Mammary epithelial cell (primary cell): ENCODE measurements around the gene OSM.

ENCODE experiments used
- EZH2 ChIP-seq: IDR thresholded peaks from 2 replicates; pipeline ENCODE4 v1.6.1; 2012; ENCODE audit warnings: low read length, inconsistent platforms, borderline replicate concordance
- TF ChIP-seq, protein P1 (sequence below), 2 donors: IDR thresholded peaks in 1 of 2; conservative IDR thresholded peaks in 1 of 2; 2 replicates each; pipeline ENCODE4 v1.5.1; 2011 to 2012; ENCODE audit warnings: inconsistent platforms in 2 of 2, low read length in 2 of 2, mild to moderate bottlenecking in 2 of 2, control low read depth in 1 of 2, low read depth in 1 of 2; ENCODE audit not compliant: insufficient read depth in 1 of 2; ENCODE audit errors: extremely low read depth in 1 of 2

DNA sequence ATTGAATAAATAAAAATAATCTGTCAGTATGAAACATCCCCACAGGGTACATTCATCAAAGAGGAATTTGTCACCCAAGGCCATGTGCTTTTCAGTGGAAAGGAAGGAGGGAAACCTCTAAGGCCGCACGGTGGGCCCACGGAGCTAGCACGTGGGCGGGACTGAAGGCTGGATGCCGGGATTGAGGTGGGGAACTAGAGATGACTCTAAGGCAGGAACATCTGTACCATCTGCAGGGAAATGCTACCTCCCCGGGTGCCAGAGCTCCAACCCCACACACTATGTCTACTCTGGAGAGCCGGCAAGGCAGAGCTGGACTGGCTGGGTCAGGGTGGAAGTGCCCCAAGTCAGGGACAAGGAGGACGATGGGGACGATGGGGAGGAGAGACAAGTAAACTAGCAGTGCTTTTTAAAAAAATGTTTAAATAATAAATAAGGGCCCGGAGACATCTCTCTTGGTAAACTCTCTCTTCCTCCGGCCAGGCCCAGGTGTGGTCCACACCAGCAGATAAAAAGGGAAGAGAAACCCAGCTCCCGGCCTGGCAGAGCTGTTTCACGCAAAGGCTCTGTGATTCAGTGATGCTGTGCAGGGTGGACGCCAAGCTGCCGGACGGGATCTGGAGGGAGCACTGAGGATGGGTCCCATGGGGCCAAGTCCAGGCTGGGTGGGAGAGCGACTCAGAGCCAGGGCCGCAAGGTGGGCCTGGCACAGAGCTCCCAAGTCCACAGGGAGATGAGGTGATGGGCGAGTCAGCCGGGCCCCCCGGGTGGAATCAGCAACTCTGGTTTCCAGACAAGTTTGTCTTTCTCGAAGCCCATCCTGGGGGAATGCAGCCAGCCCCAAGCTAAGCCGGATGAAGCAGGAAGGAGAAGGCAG, 25.9 kb downstream of the OSM start:
- TF ChIP-seq, protein P1, sequence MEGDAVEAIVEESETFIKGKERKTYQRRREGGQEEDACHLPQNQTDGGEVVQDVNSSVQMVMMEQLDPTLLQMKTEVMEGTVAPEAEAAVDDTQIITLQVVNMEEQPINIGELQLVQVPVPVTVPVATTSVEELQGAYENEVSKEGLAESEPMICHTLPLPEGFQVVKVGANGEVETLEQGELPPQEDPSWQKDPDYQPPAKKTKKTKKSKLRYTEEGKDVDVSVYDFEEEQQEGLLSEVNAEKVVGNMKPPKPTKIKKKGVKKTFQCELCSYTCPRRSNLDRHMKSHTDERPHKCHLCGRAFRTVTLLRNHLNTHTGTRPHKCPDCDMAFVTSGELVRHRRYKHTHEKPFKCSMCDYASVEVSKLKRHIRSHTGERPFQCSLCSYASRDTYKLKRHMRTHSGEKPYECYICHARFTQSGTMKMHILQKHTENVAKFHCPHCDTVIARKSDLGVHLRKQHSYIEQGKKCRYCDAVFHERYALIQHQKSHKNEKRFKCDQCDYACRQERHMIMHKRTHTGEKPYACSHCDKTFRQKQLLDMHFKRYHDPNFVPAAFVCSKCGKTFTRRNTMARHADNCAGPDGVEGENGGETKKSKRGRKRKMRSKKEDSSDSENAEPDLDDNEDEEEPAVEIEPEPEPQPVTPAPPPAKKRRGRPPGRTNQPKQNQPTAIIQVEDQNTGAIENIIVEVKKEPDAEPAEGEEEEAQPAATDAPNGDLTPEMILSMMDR (conservative IDR thresholded peaks at IDR 0.05 in 1 of 2, IDR thresholded peaks at IDR 0.05 in 1 of 2; ENCODE audit: extremely low read depth in 1 of 2, insufficient read depth in 1 of 2, low read depth in 1 of 2, low read length in 2 of 2) = no peak
- no peak for TF ChIP-seq EZH2
